GM12878 (cell line): ENCODE data around the gene C1orf52. TPM values are rescaled to one million over a fixed set of nuclear protein-coding genes. Genes with fewer than 3 reads are reported as not detected.

Source experiments
- BCL3 ChIP-seq: IDR thresholded peaks from 2 replicates; pipeline ENCODE4 v1.6.1; 2011; ENCODE audit warnings: borderline replicate concordance, low read depth, mild to moderate bottlenecking, moderate library complexity, low read length; ENCODE audit not compliant: insufficient read depth, poor library complexity, severe bottlenecking
- CREB1 ChIP-seq: IDR thresholded peaks from 2 replicates; pipeline ENCODE4 v1.6.1; 2012; ENCODE audit warnings: low read depth, mild to moderate bottlenecking, inconsistent platforms
- ELK1 ChIP-seq: IDR thresholded peaks from 2 replicates; pipeline ENCODE4 v1.6.1; 2012; ENCODE audit warnings: low read depth, low read length, improper control_type of control experiment
- HCFC1 ChIP-seq: fragments of 150-350 bp; IDR thresholded peaks from 2 replicates; pipeline ENCODE4 v1.6.1; 2014; ENCODE audit warnings: low read length
- HDAC2 ChIP-seq: fragments of 200-600 bp; sonication (generic); IDR thresholded peaks from 2 replicates; pipeline ENCODE4 v1.6.1; 2017
- HDGF ChIP-seq: fragments of 450-650 bp; IDR thresholded peaks from 2 replicates; pipeline ENCODE4 v1.6.1; 2016; ENCODE audit warnings: antibody characterized with exemption
- IRF3 ChIP-seq: fragments of 450-650 bp; IDR thresholded peaks from 2 replicates; pipeline ENCODE4 v1.6.1; 2014; ENCODE audit warnings: mild to moderate bottlenecking
- JUND ChIP-seq: IDR thresholded peaks from 2 replicates; pipeline ENCODE4 v1.6.1; 2012; ENCODE audit warnings: low read depth, mild to moderate bottlenecking, low read length, improper control_type of control experiment, moderate library complexity
- MAX ChIP-seq: IDR thresholded peaks from 2 replicates; pipeline ENCODE4 v1.6.1; 2012; ENCODE audit warnings: low read depth, low read length, improper control_type of control experiment
- POLR2AphosphoS5 ChIP-seq: IDR thresholded peaks from 2 replicates; pipeline ENCODE4 v1.6.1; 2011; ENCODE audit warnings: mild to moderate bottlenecking, low read length, inconsistent platforms
- RFX5 ChIP-seq: IDR thresholded peaks from 2 replicates; pipeline ENCODE4 v1.6.1; 2011; ENCODE audit warnings: low read depth, low read length, improper control_type of control experiment
- SIN3A ChIP-seq: IDR thresholded peaks from 2 replicates; pipeline ENCODE4 v1.6.1; 2012; ENCODE audit warnings: low read depth, low read length, improper control_type of control experiment
- SMARCA5 ChIP-seq: fragments of 450-650 bp; IDR thresholded peaks from 2 replicates; pipeline ENCODE4 v1.6.1; 2017; ENCODE audit warnings: mild to moderate bottlenecking
- SMC3 ChIP-seq: IDR thresholded peaks from 2 replicates; pipeline ENCODE4 v1.6.1; 2011; ENCODE audit warnings: low read length, improper control_type of control experiment, borderline replicate concordance
- SREBF2 ChIP-seq: IDR thresholded peaks from 2 replicates; pipeline ENCODE4 v1.6.1; 2012; ENCODE audit warnings: mild to moderate bottlenecking, low read length
- YBX1 ChIP-seq: fragments of 450-650 bp; IDR thresholded peaks from 2 replicates; pipeline ENCODE4 v1.6.1; 2016; ENCODE audit warnings: antibody characterized with exemption
- ZBED1 ChIP-seq: IDR thresholded peaks from 2 replicates; pipeline ENCODE4 v1.6.1; 2016; ENCODE audit warnings: borderline replicate concordance
- ZBTB33 ChIP-seq: fragments of 450-650 bp; IDR thresholded peaks from 2 replicates; pipeline ENCODE4 v1.6.1; 2017; ENCODE audit warnings: mild to moderate bottlenecking
- ZBTB4 ChIP-seq: fragments of 450-650 bp; formaldehyde crosslinking; IDR thresholded peaks from 2 replicates; pipeline ENCODE4 v1.4.0; 2022; ENCODE audit warnings: mild to moderate bottlenecking, moderate library complexity
- ZNF207 ChIP-seq: fragments of 450-650 bp; IDR thresholded peaks from 2 replicates; pipeline ENCODE4 v1.6.1; 2014; ENCODE audit warnings: antibody characterized with exemption, mild to moderate bottlenecking, borderline replicate concordance
- polyA plus RNA-seq, 11 experiments: library from polyadenylated mRNA; depleted of rRNA in 4 of 11; unstranded in 6 of 11; stranded (reverse) in 5 of 11; fragments of >200 nt; fragmentation: Nextera tagmentation in 4 of 11; fragmentation: Illumina TruSeq in 1 of 11; extraction: Ambion mirVana in 4 of 11; extraction: Trizol in 1 of 11; gene quantifications; 1 replicate in 1 of 11; 2 replicates in 10 of 11; pipeline versions ENCODE4 v1.2.1 to v1.2.3, GENCODE V29; 2011 to 2016; ENCODE audit warnings: inconsistent platforms in 2 of 11, missing spikeins in 2 of 11, low read depth in 1 of 11
- total RNA-seq, 4 experiments: library from RNA; depleted of rRNA in 3 of 4; stranded (reverse); fragments of >200 nt in 3 of 4; fragmentation: Illumina TruSeq in 1 of 4; extraction: Trizol in 1 of 4; gene quantifications; 2 replicates each; pipeline versions ENCODE4 v1.2.1 to v1.2.3, GENCODE V29; 2013 to 2021

Gene C1orf52
- total and polyA plus RNA-seq, 10 of the 15 experiments (the other 5 are each of a cell fraction or from before 2014, with no cell fraction given): 9.4 to 39.5 (median 17.6) TPM

- TF ChIP-seq ZNF207 (no peak), MAX (peak; percentile 27; the same call in 1 of the 2 replicates), HDAC2 (no peak), SMARCA5 (no peak), POLR2AphosphoS5 (peak; percentile 62; the same call in 1 of the 2 replicates), HDGF (peak; percentile 92), HCFC1 (no peak), BCL3 (no peak), ZBTB33 (peak; percentile 40; the same call in 1 of the 2 replicates), YBX1 (no peak), SIN3A (peak; percentile 2), ZBTB4 (no peak), SREBF2 (no peak), ELK1 (peak; percentile 95), CREB1 (peak; percentile 98), ZBED1 (no peak), SMC3 (no peak), JUND (no peak), IRF3 (peak; percentile 32; the same call in 1 of the 2 replicates), RFX5 (no peak)
Observed at GRCh38 chr1:85276215-85276977, 16.9 kb upstream of the C1orf52 start, which contains the start of gene BCL10 (continued).
